OCI-LY1 (cell line): Measurements from ENCODE around the gene MVB12B.

Experiments used
- EZH2 ChIP-seq: fragments of 200-600 bp; sonication (generic), shearing (Covaris generic); IDR thresholded peaks from 2 replicates; pipeline ENCODE4 v1.8.0; 2017; ENCODE audit warnings: borderline replicate concordance, mixed run types, mild to moderate bottlenecking, antibody characterized with exemption, low read length, moderate library complexity, mixed read lengths
- TF ChIP-seq, protein P1 (sequence below): fragments of 200-600 bp; sonication (generic), shearing (Covaris generic); IDR thresholded peaks from 2 replicates; pipeline ENCODE4 v1.5.1; 2017; ENCODE audit warnings: mild to moderate bottlenecking, antibody characterized with exemption, low read length, moderate library complexity, mixed read lengths

DNA sequence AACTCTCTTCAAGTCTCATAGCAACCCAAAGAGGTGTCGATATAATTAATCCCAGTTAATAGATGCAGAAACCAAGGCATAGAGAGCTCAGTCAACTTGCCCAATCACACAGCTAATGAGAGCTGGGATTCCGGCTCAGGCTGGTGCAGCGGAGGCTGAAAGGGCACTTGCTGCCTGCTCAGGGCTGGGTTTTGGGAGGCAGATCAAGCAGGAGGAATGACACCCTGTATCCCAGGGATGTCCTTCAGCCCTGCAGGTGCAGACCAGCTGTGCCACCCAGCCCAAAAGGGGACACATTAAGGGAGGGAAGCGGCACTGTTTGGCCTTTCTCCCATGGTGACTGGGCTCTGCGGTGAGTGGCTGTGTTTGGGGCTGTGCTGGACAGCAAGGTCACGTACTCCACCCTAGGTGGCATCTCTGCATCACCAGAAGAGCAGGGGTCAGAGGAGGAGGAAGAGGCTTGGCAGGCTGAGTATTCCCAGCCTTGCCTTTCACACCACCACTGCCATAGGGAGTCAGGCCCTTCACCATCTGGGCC lies 124.1 kb downstream of the MVB12B start:
- TF ChIP-seq, protein P1, sequence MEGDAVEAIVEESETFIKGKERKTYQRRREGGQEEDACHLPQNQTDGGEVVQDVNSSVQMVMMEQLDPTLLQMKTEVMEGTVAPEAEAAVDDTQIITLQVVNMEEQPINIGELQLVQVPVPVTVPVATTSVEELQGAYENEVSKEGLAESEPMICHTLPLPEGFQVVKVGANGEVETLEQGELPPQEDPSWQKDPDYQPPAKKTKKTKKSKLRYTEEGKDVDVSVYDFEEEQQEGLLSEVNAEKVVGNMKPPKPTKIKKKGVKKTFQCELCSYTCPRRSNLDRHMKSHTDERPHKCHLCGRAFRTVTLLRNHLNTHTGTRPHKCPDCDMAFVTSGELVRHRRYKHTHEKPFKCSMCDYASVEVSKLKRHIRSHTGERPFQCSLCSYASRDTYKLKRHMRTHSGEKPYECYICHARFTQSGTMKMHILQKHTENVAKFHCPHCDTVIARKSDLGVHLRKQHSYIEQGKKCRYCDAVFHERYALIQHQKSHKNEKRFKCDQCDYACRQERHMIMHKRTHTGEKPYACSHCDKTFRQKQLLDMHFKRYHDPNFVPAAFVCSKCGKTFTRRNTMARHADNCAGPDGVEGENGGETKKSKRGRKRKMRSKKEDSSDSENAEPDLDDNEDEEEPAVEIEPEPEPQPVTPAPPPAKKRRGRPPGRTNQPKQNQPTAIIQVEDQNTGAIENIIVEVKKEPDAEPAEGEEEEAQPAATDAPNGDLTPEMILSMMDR, result no peak
- no peak for TF ChIP-seq EZH2
